ENCODE data around the gene MMEL1.

DNA sequence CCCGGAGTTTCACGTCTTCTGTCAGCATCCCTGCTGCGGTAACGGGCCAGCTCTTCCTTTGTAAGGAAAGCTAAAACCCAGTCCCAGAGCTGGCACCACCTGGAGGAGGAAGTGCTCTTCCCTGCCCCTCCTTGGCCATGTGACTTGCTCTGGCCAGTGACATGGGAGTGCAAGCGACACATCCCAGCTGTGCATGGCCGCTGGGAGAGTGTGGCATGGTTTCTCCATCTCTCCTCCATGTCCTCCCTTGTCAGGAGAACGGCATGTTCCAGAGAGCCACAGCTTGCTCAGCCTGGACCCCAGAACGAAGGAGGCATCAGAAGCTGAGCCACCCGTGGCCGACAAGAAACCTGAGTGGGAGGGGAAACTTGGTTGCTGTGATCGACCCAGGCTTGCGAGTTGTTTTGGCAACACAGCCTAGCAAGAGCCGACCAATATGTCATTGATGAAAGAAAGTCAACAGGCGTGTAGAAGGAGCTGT lies 48.9 kb downstream of the MMEL1 start:
- TF ChIP-seq POLR2A (IDR thresholded peaks at IDR 0.05): no peak
- TF ChIP-seq, protein P1, sequence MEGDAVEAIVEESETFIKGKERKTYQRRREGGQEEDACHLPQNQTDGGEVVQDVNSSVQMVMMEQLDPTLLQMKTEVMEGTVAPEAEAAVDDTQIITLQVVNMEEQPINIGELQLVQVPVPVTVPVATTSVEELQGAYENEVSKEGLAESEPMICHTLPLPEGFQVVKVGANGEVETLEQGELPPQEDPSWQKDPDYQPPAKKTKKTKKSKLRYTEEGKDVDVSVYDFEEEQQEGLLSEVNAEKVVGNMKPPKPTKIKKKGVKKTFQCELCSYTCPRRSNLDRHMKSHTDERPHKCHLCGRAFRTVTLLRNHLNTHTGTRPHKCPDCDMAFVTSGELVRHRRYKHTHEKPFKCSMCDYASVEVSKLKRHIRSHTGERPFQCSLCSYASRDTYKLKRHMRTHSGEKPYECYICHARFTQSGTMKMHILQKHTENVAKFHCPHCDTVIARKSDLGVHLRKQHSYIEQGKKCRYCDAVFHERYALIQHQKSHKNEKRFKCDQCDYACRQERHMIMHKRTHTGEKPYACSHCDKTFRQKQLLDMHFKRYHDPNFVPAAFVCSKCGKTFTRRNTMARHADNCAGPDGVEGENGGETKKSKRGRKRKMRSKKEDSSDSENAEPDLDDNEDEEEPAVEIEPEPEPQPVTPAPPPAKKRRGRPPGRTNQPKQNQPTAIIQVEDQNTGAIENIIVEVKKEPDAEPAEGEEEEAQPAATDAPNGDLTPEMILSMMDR (IDR thresholded peaks at IDR 0.05): no peak

Measured in sigmoid colon (tissue), 3 donors.